Thyroid gland (tissue), 4 donors: ENCODE results near the gene AMN.

Source experiments
- CTCF ChIP-seq, 6 experiments: fragments of 200-600 bp in 3 of 6; fragments of 450-650 bp in 3 of 6; sonication (generic) in 3 of 6; IDR thresholded peaks; one replicate each; pipeline ENCODE4 v1.5.1; 2016 to 2019; ENCODE audit warnings: antibody characterized with exemption in 6 of 6, mild to moderate bottlenecking in 2 of 6, inconsistent platforms in 1 of 6, moderate library complexity in 1 of 6
- POLR2A ChIP-seq, 2 donors: fragments of 450-650 bp; IDR thresholded peaks; one replicate each; pipeline ENCODE4 v1.6.1; 2017; ENCODE audit warnings: antibody characterized with exemption in 2 of 2, mild to moderate bottlenecking in 2 of 2, moderate library complexity in 1 of 2

DNA sequence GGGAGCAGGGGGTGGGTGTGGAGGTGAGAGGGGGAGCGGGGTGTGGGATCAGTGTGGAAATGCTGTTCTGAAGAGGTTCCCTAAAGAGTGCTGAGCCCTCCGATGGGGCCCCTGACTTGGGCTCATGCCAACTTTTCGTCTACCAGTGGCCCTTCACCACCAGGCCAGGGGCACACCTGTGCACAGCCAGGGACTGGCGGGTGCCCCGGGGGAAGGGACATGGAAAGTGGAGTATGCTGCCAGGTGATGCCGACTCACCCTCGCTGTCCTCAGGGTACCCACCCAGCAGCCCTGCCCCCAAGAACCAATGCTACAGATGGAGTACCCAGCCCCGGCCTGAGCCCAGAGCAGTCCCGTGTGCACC, 26.2 kb downstream of the AMN start:
- TF ChIP-seq CTCF (IDR thresholded peaks at IDR 0.05) (no peak), POLR2A (IDR thresholded peaks at IDR 0.05) (no peak)
